ENCODE results near the gene MALAT1. TPM values are rescaled to one million over a fixed set of nuclear protein-coding genes. Genes with fewer than 3 reads are reported as not detected.
"Not testable (repeated sequence)": the region's sequence is repeated elsewhere in the genome, so short reads cannot be mapped to it uniquely, and the experiment has no call there.

The MALAT1 gene
- total and polyA plus RNA-seq, 2 of the 8 experiments (the other 6 are each of a cell fraction or from before 2014, with no cell fraction given) = 115 to 984 TPM

DNA sequence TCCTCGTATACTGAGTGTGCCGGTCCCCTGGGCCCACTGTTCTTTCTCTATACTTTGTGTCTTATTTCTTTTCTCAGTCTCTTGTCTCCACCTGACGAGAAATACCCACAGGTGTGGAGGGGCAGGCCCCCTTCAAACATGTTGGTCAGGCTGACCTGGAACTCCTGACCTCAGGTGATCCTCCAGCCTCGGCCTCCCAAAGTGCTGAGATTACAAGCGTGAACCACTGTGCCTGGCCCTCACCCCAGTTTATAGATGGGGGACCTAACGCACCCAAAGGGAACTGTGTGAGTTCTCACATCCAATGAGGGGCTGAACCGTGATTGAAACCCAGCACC, 24.8 kb downstream of the MALAT1 start:
- not testable (repeated sequence) for H3K18ac ChIP-seq (ENCODE audit: extremely low read depth, low read length); H3K27me3 ChIP-seq (replicated peaks in 1 of 4; ENCODE audit: control insufficient read depth in 3 of 4, extremely low read depth in 1 of 4, insufficient read depth in 3 of 4, low read length in 3 of 4); H2AFZ ChIP-seq (ENCODE audit: low read length); FAIRE-seq; H3K14ac ChIP-seq (ENCODE audit: insufficient read length); H3K9me3 ChIP-seq (ENCODE audit: insufficient read depth in 2 of 2, low read depth in 1 of 2, low read length in 1 of 2); H3K4me3 ChIP-seq (ENCODE audit: extremely low read depth in 1 of 4, insufficient read depth in 2 of 4, low read depth in 3 of 4, low read length in 4 of 4); H3K79me1 ChIP-seq (ENCODE audit: low read depth, low read length); H2BK15ac ChIP-seq (ENCODE audit: low read length); H3K23ac ChIP-seq (ENCODE audit: insufficient read length); H3K9ac ChIP-seq (replicated peaks in 1 of 4; ENCODE audit: extremely low read depth in 1 of 4, low read depth in 3 of 4, low read length in 3 of 4); H2BK5ac ChIP-seq (ENCODE audit: low read depth, low read length); DNase-seq (ENCODE audit: low read depth in 1 of 2, low spot score in 2 of 2); H4K5ac ChIP-seq (ENCODE audit: insufficient read length, low read depth, low read length); H2BK12ac ChIP-seq (ENCODE audit: low read depth, low read length); H4K91ac ChIP-seq (replicated peaks; ENCODE audit: insufficient read length, low read length); H3K79me2 ChIP-seq (ENCODE audit: control insufficient read depth in 1 of 2, insufficient read depth in 2 of 2, low read length in 2 of 2); H2BK120ac ChIP-seq (replicated peaks; ENCODE audit: low read depth, low read length); H3K27ac ChIP-seq (ENCODE audit: low read depth, low read length); H3K36me3 ChIP-seq (ENCODE audit: control insufficient read depth in 2 of 4, insufficient read depth in 4 of 4, low read length in 3 of 4); H4K8ac ChIP-seq (ENCODE audit: extremely low read depth, insufficient read depth, low read length); H2BK20ac ChIP-seq (ENCODE audit: low read length); H3K56ac ChIP-seq (replicated peaks; ENCODE audit: insufficient read length, low read depth, low read length)
- ChIA-PET CTCF (ENCODE audit: partially characterized antibody) (interaction anchor here (2.4 kb wide), 1 partner anchor 47 kb away, joined by 10 read pairs; the partner anchor contains the start of gene ZNRD2), POLR2A (ENCODE audit: partially characterized antibody) (interaction anchor here (1.6 to 7.7 kb wide), 4 partner anchors 16 to 100 kb away, joined by 3 to 87 read pairs (median 34); partner anchors contain the start of genes MALAT1 and NEAT1)
- Histone ChIP-seq H3K4me2 (ENCODE audit: insufficient read depth in 1 of 2, low read depth in 2 of 2, low read length in 2 of 2) (peak overlapping the region in 1 of 2 experiments; percentile 85; a peak in 1 of 4 replicates), H3K4me1 (replicated peaks in 1 of 4; ENCODE audit: control insufficient read depth in 3 of 4, insufficient read depth in 4 of 4, low read length in 3 of 4) (peaks cover 0 to 14% (median 8%) of the 10 kb centered on the region in 4 experiments; a peak in 5 of 7 replicates), H3K4ac (replicated peaks; ENCODE audit: insufficient read length, low read depth, low read length) (peak overlapping the region; percentile 78), H3K23me2 (ENCODE audit: low read depth, low read length) (peaks cover 13% of the 10 kb centered on the region), H4K20me1 (replicated peaks in 1 of 2; ENCODE audit: control insufficient read depth in 1 of 2, insufficient read depth in 2 of 2, low read length in 2 of 2) (peaks cover 0 to 12% of the 10 kb centered on the region in 2 experiments), H2AK5ac (ENCODE audit: low read depth, low read length) (0 out of 2 replicates have a peak overlapping the region, but pooled peaks have one; percentile 24)
- WGBS, 2 experiments (ENCODE audit: extremely low coverage in 1 of 2, insufficient coverage in 1 of 2, insufficient read length in 1 of 2, insufficient replicate concordance in 2 of 2, low coverage in 1 of 2, low lambda C conversion rate in 2 of 2, missing lambda C conversion rate in 1 of 2) = 98% methylated on average over 7 of the region's 7 CpGs; no CpG with 5 or more reads in 1 of the 2 experiments
